ENCODE results near the gene EFCAB8. TPM values are rescaled to one million over a fixed set of nuclear protein-coding genes. Genes with fewer than 3 reads are reported as not detected.

Gene EFCAB8
- total RNA-seq, 1 donor from 2014 or later = 1.1 TPM

- no peak for TF ChIP-seq CTCF (IDR thresholded peaks at IDR 0.05; ENCODE audit: unreplicated experiment)
- no peaks in the 10 kb centered on the region for H3K9me3 Mint-ChIP-seq (ENCODE audit: unreplicated experiment)
- no peak overlapping the region for H3K4me3 Mint-ChIP-seq (ENCODE audit: unreplicated experiment)
- no peaks in the 10 kb centered on the region for H3K4me1 Mint-ChIP-seq (ENCODE audit: unreplicated experiment)
- DNase-seq (ENCODE audit: low spot score) = no peak
- H3K27ac Mint-ChIP-seq (ENCODE audit: unreplicated experiment) = no peak overlapping the region
- no peaks in the 10 kb centered on the region for H3K27me3 Mint-ChIP-seq (ENCODE audit: unreplicated experiment)
- peaks cover 8% of the 10 kb centered on the region for H3K36me3 Mint-ChIP-seq (ENCODE audit: low read depth, unreplicated experiment)
These were observed 51.3 kb downstream of the EFCAB8 start for GRCh38 chr20:32909896-32910571.

GRCh38 chr20:32911355-32911754 is 52.6 kb downstream of the EFCAB8 start:
- H3K4me3 Mint-ChIP-seq (ENCODE audit: unreplicated experiment) = no peak overlapping the region
- peaks cover 13% of the 10 kb centered on the region for H3K36me3 Mint-ChIP-seq (ENCODE audit: low read depth, unreplicated experiment)
- no peaks in the 10 kb centered on the region for H3K27me3 Mint-ChIP-seq (ENCODE audit: unreplicated experiment)
- DNase-seq (ENCODE audit: low spot score) = no peak
- TF ChIP-seq CTCF (IDR thresholded peaks at IDR 0.05; ENCODE audit: unreplicated experiment) = no peak
- no peaks in the 10 kb centered on the region for H3K4me1 Mint-ChIP-seq (ENCODE audit: unreplicated experiment)
- H3K27ac Mint-ChIP-seq (ENCODE audit: unreplicated experiment) = no peak overlapping the region
- H3K9me3 Mint-ChIP-seq (ENCODE audit: unreplicated experiment) = no peaks in the 10 kb centered on the region

- no peak for DNase-seq (ENCODE audit: low spot score)
- TF ChIP-seq CTCF (IDR thresholded peaks at IDR 0.05; ENCODE audit: unreplicated experiment) = no peak
- Mint-ChIP-seq H3K27me3 (ENCODE audit: unreplicated experiment) (no peaks in the 10 kb centered on the region), H3K4me3 (ENCODE audit: unreplicated experiment) (no peak overlapping the region), H3K27ac (ENCODE audit: unreplicated experiment) (no peak overlapping the region), H3K36me3 (ENCODE audit: low read depth, unreplicated experiment) (peaks cover 18% of the 10 kb centered on the region), H3K9me3 (ENCODE audit: unreplicated experiment) (no peaks in the 10 kb centered on the region), H3K4me1 (ENCODE audit: unreplicated experiment) (no peaks in the 10 kb centered on the region)
These were observed 54.0 kb downstream of the EFCAB8 start for GRCh38 chr20:32912688-32913087.

DNA sequence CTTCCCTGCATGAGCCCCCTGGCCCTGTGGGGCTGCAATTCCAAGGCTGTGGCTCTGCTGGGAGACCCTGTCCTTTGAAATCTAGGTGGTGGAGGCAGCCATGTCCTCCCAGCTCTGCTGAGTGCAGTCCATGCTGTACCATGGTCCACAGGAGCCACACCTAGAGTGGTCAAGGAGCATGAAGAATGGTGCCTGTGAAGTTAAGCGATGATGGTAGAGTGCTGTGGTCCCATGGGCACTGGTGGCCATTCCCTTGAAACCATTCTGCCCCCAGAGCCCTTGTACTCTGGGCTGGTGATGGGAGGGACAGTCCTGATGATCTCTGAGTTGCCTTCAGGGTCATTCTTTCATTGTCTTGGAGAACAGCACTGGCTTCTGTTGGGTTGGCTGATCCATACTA is 55.3 kb downstream of the EFCAB8 start:
- peaks cover 18% of the 10 kb centered on the region for H3K36me3 Mint-ChIP-seq (ENCODE audit: low read depth, unreplicated experiment)
- no peaks in the 10 kb centered on the region for H3K27me3 Mint-ChIP-seq (ENCODE audit: unreplicated experiment)
- no peak overlapping the region for H3K4me3 Mint-ChIP-seq (ENCODE audit: unreplicated experiment)
- TF ChIP-seq CTCF (IDR thresholded peaks at IDR 0.05; ENCODE audit: unreplicated experiment) = no peak
- no peak overlapping the region for H3K27ac Mint-ChIP-seq (ENCODE audit: unreplicated experiment)
- H3K9me3 Mint-ChIP-seq (ENCODE audit: unreplicated experiment) = no peaks in the 10 kb centered on the region
- H3K4me1 Mint-ChIP-seq (ENCODE audit: unreplicated experiment) = no peaks in the 10 kb centered on the region
- DNase-seq (ENCODE audit: low spot score) = no peak

- H3K27ac Mint-ChIP-seq (ENCODE audit: unreplicated experiment) = no peak overlapping the region
- no peaks in the 10 kb centered on the region for H3K27me3 Mint-ChIP-seq (ENCODE audit: unreplicated experiment)
- no peak for TF ChIP-seq CTCF (IDR thresholded peaks at IDR 0.05; ENCODE audit: unreplicated experiment)
- H3K36me3 Mint-ChIP-seq (ENCODE audit: low read depth, unreplicated experiment) = peaks cover 18% of the 10 kb centered on the region
- no peaks in the 10 kb centered on the region for H3K9me3 Mint-ChIP-seq (ENCODE audit: unreplicated experiment)
- no peak overlapping the region for H3K4me3 Mint-ChIP-seq (ENCODE audit: unreplicated experiment)
- no peaks in the 10 kb centered on the region for H3K4me1 Mint-ChIP-seq (ENCODE audit: unreplicated experiment)
- DNase-seq (ENCODE audit: low spot score) = no peak
These were observed 58.6 kb downstream of the EFCAB8 start for GRCh38 chr20:32917191-32917950.

Measured in endothelial cell (in vitro differentiated cells).